HG03108 (cell line): ENCODE results near the gene BCL2L13.

Source experiments
- ATAC-seq: cut with Tn5 transposase; IDR thresholded peaks from one replicate; pipeline ENCODE4 v1.9.1; 2021; ENCODE audit warnings: moderate library complexity; ENCODE audit not compliant: unreplicated experiment

Gene BCL2L13

DNA sequence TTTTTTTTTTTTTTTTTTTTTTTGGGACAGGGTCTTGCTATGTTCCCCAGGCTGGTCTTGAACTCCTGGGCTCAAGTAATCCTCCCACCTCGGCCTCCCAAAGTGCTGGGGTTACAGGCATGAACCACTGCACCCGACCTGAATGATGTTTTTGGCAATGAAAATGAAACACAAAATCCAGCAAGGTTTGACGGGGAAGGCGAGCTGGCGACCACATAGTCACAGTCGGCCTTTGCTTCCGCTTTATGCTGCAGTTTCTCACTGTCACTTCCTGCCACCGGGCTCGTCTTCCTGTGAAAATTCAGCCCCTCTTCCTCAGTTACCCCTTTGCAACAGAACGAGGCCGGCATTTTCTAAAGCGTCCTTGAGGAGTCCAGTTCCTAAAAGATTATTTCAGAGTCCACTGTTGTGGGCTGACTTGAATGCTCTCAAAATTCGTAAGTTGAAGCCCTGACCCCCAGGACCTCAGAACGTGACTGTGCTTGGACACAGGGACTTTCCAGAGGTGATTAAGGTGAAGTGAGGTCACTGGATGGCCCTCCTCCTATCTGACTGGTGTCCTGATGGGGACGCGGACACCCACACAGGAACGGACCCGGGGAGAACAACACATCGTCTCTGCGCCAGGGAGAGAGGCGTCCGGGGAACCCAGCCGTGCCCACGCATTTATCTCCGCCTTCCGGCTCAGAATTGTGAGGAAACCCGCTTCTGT lies 138.6 kb downstream of the BCL2L13 start:
- no peak for ATAC-seq

DNA sequence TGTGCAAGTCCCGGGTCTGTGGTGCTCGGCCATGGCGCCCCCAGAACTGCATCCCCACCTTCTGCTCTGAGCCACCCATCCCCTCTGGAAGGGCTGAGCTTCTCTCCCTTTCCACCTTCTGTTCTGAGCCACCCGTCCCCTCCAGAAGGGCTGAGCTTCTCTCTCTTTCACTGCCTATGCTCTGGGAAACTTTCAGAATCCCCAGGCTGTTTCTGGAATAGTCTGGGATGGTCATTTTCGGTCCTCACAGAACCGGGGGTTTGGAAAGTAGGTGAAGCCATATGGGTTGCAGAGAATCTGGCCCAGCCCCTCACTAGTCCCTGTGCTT lies 139.1 kb downstream of the BCL2L13 start:
- no peak for ATAC-seq

DNA sequence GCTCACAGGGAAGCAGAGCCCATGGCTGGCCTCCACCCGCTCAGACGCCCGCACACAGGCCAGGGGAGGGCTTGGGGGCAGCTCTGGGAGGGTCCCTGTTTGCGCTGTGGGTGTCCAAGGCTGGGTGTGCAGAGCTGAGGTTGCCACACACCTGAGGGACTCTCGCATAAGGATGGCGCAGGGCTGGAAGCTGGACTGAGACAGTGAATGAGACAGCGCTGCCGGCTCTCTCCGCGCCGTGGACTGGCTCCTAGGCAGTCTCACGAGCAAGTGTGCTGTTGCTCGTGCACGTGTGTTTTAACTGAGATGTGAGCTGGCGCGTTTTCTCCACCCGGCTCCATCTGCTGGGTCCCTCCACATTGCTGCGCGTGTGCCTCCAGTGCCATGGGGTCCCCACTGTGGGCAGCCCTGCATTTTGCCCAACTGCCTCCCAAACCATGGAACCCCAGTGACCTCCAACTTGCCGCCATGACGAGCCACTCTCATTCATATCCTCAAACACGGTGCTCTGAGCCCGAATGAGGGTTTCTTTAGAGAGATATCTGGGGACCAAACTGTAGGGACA lies 139.9 kb downstream of the BCL2L13 start:
- no peak for ATAC-seq

DNA sequence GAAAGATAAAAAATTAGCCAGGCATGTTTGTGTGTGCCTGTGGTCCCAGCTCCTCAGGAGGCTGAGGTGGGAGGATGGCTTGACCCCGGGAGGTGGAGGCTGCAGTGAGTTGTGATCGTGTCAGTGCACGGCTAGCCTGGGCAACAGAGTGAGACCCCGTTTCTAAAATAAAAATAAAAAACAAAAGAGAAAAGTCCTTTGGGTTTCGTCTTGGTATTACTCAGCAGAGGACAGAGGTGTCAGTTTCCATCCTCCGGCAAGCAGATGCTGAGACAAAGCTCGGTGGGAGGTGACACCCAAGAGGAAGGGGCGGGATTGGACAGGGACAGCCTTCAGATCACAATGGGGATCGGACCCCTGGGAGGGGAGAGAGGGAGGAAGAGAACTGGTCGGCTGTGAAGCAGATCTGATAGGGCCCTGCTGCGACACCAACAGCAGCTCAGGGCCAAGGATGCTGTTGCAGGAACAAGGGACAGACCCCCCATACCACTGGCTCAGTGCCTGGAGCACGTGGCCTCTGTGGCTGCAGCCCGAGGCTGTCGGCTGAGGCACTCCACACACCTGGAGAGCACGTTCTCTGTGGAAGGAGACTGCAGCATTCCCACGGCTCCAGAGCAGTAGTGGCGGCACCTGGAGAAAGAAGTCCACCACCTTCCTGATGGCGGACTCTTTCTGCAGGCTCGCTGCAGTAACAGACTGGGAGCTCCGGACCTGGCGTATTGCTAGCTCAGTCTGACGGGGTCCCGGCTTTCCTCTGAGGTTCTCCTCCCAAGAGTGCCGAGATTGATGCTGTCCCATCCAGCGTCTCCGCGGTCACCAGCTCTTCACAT lies 140.9 kb downstream of the BCL2L13 start:
- peak; percentile 20 for ATAC-seq

DNA sequence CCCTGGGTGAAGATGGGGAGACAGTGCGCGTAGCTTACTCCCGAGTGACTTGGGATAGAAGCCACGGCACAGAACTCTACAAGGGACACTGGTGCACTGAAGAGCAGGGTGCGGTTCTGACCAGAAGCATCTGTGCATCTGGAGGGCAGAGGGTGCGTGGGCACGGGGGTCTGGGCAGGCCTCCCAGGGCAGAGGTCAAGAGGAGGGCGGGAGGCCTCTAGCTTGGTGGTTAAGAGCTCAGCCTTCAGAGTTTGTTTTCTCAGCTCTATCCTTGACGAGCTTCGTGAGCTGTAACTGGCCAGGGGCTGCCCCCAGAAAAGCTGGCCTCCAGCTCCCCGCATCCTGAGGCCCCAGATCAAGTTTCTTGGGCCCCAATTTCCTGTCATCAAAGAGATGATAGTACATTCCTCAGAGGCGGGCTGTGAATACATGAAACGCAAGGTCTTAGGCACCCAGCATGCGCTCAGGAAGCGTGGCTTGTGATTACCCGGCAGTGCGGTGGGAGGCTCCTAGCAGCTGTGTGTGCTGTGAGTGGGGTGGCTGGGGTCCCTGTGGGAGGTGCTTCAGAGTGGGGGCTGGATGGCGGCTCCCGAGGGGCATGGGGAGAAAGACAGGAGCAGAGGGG lies 141.7 kb downstream of the BCL2L13 start:
- no peak for ATAC-seq
